MM.1S (cell line): Measurements from ENCODE around the gene SGCG.

Experiments used
- CTCF ChIP-seq: fragments of 300-600 bp; sonication (generic); IDR thresholded peaks from 2 replicates; pipeline ENCODE4 v1.5.1; 2016; ENCODE audit warnings: antibody characterized with exemption, low read length, mixed read lengths
- EZH2 ChIP-seq: fragments of 300-600 bp; sonication (generic); optimal IDR thresholded peaks from 2 replicates; pipeline ENCODE3; 2017; ENCODE audit warnings: low read depth, mild to moderate bottlenecking, antibody characterized with exemption, low read length, mixed read lengths

DNA sequence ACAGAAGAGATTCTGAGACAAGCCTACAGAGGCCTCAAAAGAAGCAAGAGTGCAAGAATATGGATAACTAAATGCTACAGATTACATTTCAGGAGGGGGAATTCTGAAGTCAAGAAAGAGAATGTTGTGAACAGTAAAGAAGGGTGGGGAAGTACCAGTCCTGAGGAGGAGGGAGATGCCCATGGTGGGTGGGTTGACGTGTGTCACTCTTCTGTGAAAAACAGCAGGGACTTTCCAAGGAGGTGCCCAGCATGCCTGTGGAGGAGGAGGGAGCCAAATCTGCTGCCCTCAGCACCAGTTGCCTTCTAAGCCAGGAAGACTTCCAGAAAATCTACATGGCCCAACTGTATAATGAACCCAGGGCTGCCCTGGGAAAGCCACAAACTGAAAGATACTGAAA, 87.7 kb downstream of the SGCG start:
- TF ChIP-seq CTCF (no peak), EZH2 (no peak)
